HepG2 (cell line): ENCODE results near the gene S100A13. TPM values are rescaled to one million over a fixed set of nuclear protein-coding genes. Genes with fewer than 3 reads are reported as not detected.
A peak's percentile ranks its signal among the peaks of the same experiment; 100 is the strongest.

Experiments
- ARNTL ChIP-seq: sonication (generic); formaldehyde crosslinking; IDR thresholded peaks from 2 replicates; pipeline ENCODE4 v1.4.0; 2020; ENCODE audit warnings: mild to moderate bottlenecking, missing genetic modification reagents
- ATF7-NPFF ChIP-seq: sonication (generic); formaldehyde crosslinking; IDR thresholded peaks from 2 replicates; pipeline ENCODE4 v1.8.1; 2023; ENCODE audit warnings: mild to moderate bottlenecking, low read depth, missing genetic modification reagents, moderate library complexity
- ELF4 ChIP-seq: sonication (generic); formaldehyde crosslinking; IDR thresholded peaks from 2 replicates; pipeline ENCODE4 v1.5.0; 2020; ENCODE audit warnings: missing genetic modification reagents, mild to moderate bottlenecking, moderate library complexity, borderline replicate concordance
- ETV6 ChIP-seq: sonication (generic); formaldehyde crosslinking; conservative IDR thresholded peaks from 2 replicates; pipeline ENCODE4 v1.4.0; 2020; ENCODE audit warnings: missing genetic modification reagents
- FOXP1 ChIP-seq, 2 experiments: fragments of 450-650 bp in 1 of 2; IDR thresholded peaks; 2 replicates each; pipeline ENCODE4 v1.6.1; 2017 to 2018; ENCODE audit warnings: antibody characterized with exemption in 1 of 2
- GATAD1 ChIP-seq: IDR thresholded peaks from 2 replicates; pipeline ENCODE4 v1.6.1; 2016; ENCODE audit warnings: missing genetic modification reagents, missing compliant biosample characterization
- HHEX ChIP-seq: IDR thresholded peaks from 2 replicates; pipeline ENCODE4 v1.6.1; 2016; ENCODE audit warnings: control low read depth
- HNRNPH1 ChIP-seq: fragments of 200-400 bp; formaldehyde crosslinking; optimal IDR thresholded peaks from 2 replicates; pipeline ENCODE3; 2017; ENCODE audit warnings: mild to moderate bottlenecking, low read depth, low read length
- MIXL1 ChIP-seq: IDR thresholded peaks from 2 replicates; pipeline ENCODE4 v1.6.1; 2016
- NFIB ChIP-seq: sonication (generic); formaldehyde crosslinking; IDR thresholded peaks from 2 replicates; pipeline ENCODE4 v1.9.0; 2021; ENCODE audit warnings: missing genetic modification reagents, mild to moderate bottlenecking, borderline replicate concordance
- NFKB2 ChIP-seq: sonication (generic); formaldehyde crosslinking; IDR thresholded peaks from 2 replicates; pipeline ENCODE4 v1.4.0; 2020; ENCODE audit warnings: missing genetic modification reagents, borderline replicate concordance
- NR1H2 ChIP-seq: sonication (generic); formaldehyde crosslinking; IDR thresholded peaks from 2 replicates; pipeline ENCODE4 v1.8.1; 2022; ENCODE audit warnings: low read depth, missing genetic modification reagents, borderline replicate concordance
- POLR2AphosphoS2 ChIP-seq: IDR thresholded peaks from 2 replicates; pipeline ENCODE4 v1.6.1; 2011; ENCODE audit warnings: low read depth, low read length, improper control_type of control experiment
- RELA ChIP-seq: sonication (generic); formaldehyde crosslinking; IDR thresholded peaks from 2 replicates; pipeline ENCODE4 v1.4.0; 2020; ENCODE audit warnings: missing genetic modification reagents
- XRCC5 ChIP-seq: fragments of 200-400 bp; formaldehyde crosslinking; optimal IDR thresholded peaks from 2 replicates; pipeline ENCODE3; 2017; ENCODE audit warnings: mild to moderate bottlenecking, low read length
- ZNF143 ChIP-seq: sonication (generic); formaldehyde crosslinking; IDR thresholded peaks from 2 replicates; pipeline ENCODE4 v1.4.0; 2020; ENCODE audit warnings: missing genetic modification reagents
- ZNF256 ChIP-seq: sonication (generic); formaldehyde crosslinking; conservative IDR thresholded peaks from 2 replicates; pipeline ENCODE4 v1.4.0; 2020; ENCODE audit warnings: missing genetic modification reagents
- ZNF746 ChIP-seq: sonication (generic); formaldehyde crosslinking; IDR thresholded peaks from 2 replicates; pipeline ENCODE4 v1.8.0; 2022; ENCODE audit warnings: mild to moderate bottlenecking, missing genetic modification reagents
- ZNF782 ChIP-seq: sonication (generic); formaldehyde crosslinking; IDR thresholded peaks from 2 replicates; pipeline ENCODE4 v1.4.0; 2020; ENCODE audit warnings: missing genetic modification reagents, mild to moderate bottlenecking, borderline replicate concordance
- polyA plus RNA-seq, 8 experiments: library from polyadenylated mRNA; depleted of rRNA in 3 of 8; stranded (reverse) in 7 of 8; unstranded in 1 of 8; fragments of >200 nt; fragmentation: Illumina TruSeq in 4 of 8; extraction: Trizol in 4 of 8; gene quantifications; 2 replicates each; pipeline versions ENCODE4 v1.2.1 to v1.2.3, GENCODE V29; 2011 to 2016; ENCODE audit warnings: low read depth in 4 of 8, missing spikeins in 1 of 8, mixed read lengths in 1 of 8; ENCODE audit not compliant: insufficient read depth in 1 of 8
- total RNA-seq, 5 experiments: library from RNA; depleted of rRNA; stranded (reverse); fragments of >200 nt; fragmentation: Illumina TruSeq; extraction: Trizol; gene quantifications; 2 replicates each; pipeline ENCODE4 v1.2.3, GENCODE V29; 2016; ENCODE audit warnings: low read depth in 1 of 5
- TF ChIP-seq, protein P1 (sequence below): sonication (generic); formaldehyde crosslinking; IDR thresholded peaks from 2 replicates; pipeline ENCODE4 v1.4.0; 2020; ENCODE audit warnings: mild to moderate bottlenecking, missing genetic modification reagents, borderline replicate concordance
- TF ChIP-seq, protein P2 (sequence below): sonication (generic); formaldehyde crosslinking; conservative IDR thresholded peaks from 2 replicates; pipeline ENCODE4 v1.4.0; 2020; ENCODE audit warnings: missing genetic modification reagents
- TF ChIP-seq, protein P3 (sequence below): IDR thresholded peaks from 2 replicates; pipeline ENCODE4 v1.6.1; 2016; ENCODE audit warnings: mild to moderate bottlenecking
- TF ChIP-seq, protein P4 (sequence below): sonication (generic); formaldehyde crosslinking; IDR thresholded peaks from 2 replicates; pipeline ENCODE4 v1.8.0; 2022; ENCODE audit warnings: mild to moderate bottlenecking, missing genetic modification reagents, moderate library complexity

The S100A13 gene
- total and polyA plus RNA-seq, 2 of the 13 experiments (the other 11 are each of a cell fraction or from before 2014, with no cell fraction given) = 89.5 to 172 TPM

DNA sequence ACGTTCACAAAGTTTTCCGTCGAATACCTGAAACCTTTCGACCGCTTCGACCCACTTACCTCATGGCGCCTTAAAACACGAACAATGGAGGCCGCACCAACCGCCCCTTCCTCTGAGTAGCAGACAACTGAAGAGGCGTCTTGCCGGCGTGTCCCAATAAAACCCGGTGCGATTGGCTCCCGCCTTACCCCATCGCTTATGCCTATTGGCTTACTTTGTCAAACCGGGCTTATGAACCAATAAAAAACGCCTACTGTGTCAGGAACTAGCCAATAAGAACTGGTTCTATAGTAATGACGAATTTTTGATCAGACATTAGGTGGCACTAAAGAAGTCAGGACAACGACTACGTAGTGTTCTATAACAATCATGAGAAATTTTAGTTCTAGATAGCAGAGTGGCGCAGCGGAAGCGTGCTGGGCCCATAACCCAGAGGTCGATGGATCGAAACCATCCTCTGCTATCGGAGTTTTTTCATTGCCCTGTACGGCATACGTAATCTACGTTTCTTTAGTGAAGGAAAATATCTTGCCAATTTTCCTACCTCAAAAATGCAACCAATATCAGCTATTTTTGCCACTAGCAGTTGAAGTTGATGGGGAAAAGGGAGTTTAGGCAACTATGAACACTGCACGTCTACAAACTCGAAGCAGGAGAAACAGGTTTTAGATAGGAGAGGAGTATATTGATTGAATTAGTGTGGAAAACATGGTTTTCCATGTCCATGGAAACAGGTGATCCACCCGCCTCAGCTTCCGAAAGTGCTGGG is 43.7 kb upstream of the S100A13 start, which contains the start of gene ILF2 (continued):
- TF ChIP-seq HHEX (CRISPR knock-in tag) (no peak), ZNF256 (CRISPR knock-in tag) (no peak), ELF4 (CRISPR knock-in tag) (0 out of 2 replicates have a peak, but pooled peaks have one; percentile 23), ATF7-NPFF (CRISPR knock-in tag) (no peak; the same call in none of the 2 replicates), RELA (no peak), FOXP1 (IDR thresholded peaks at IDR 0.05) (no peak), FOXP1 (CRISPR knock-in tag; IDR thresholded peaks at IDR 0.05) (no peak), GATAD1 (CRISPR knock-in tag) (peak; percentile 92), ZNF143 (CRISPR knock-in tag) (peak; percentile 38; the same call in 1 of the 2 replicates), POLR2AphosphoS2 (peak; percentile 56; the same call in 1 of the 2 replicates), ZNF746 (CRISPR knock-in tag) (no peak), NFKB2 (no peak), MIXL1 (CRISPR knock-in tag) (peak; percentile 48), XRCC5 (peak; percentile 42), ARNTL (CRISPR knock-in tag) (peak; percentile 58; the same call in 1 of the 2 replicates), NR1H2 (CRISPR knock-in tag) (no peak), ETV6 (CRISPR knock-in tag) (no peak), NFIB (no peak), HNRNPH1 (no peak), ZNF782 (CRISPR knock-in tag) (0 out of 2 replicates have a peak, but pooled peaks have one; percentile 44)
- TF ChIP-seq, protein P1, sequence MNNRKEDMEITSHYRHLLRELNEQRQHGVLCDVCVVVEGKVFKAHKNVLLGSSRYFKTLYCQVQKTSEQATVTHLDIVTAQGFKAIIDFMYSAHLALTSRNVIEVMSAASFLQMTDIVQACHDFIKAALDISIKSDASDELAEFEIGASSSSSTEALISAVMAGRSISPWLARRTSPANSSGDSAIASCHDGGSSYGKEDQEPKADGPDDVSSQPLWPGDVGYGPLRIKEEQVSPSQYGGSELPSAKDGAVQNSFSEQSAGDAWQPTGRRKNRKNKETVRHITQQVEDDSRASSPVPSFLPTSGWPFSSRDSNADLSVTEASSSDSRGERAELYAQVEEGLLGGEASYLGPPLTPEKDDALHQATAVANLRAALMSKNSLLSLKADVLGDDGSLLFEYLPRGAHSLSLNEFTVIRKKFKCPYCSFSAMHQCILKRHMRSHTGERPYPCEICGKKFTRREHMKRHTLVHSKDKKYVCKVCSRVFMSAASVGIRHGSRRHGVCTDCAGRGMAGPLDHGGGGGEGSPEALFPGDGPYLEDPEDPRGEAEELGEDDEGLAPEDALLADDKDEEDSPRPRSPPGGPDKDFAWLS (CRISPR knock-in tag) = no peak
- TF ChIP-seq, protein P2, sequence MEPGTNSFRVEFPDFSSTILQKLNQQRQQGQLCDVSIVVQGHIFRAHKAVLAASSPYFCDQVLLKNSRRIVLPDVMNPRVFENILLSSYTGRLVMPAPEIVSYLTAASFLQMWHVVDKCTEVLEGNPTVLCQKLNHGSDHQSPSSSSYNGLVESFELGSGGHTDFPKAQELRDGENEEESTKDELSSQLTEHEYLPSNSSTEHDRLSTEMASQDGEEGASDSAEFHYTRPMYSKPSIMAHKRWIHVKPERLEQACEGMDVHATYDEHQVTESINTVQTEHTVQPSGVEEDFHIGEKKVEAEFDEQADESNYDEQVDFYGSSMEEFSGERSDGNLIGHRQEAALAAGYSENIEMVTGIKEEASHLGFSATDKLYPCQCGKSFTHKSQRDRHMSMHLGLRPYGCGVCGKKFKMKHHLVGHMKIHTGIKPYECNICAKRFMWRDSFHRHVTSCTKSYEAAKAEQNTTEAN (CRISPR knock-in tag) = 0 out of 2 replicates have a peak, but pooled peaks have one; percentile 29
- TF ChIP-seq, protein P3, sequence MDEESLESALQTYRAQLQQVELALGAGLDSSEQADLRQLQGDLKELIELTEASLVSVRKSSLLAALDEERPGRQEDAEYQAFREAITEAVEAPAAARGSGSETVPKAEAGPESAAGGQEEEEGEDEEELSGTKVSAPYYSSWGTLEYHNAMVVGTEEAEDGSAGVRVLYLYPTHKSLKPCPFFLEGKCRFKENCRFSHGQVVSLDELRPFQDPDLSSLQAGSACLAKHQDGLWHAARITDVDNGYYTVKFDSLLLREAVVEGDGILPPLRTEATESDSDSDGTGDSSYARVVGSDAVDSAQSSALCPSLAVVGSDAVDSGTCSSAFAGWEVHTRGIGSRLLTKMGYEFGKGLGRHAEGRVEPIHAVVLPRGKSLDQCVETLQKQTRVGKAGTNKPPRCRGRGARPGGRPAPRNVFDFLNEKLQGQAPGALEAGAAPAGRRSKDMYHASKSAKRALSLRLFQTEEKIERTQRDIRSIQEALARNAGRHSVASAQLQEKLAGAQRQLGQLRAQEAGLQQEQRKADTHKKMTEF (CRISPR knock-in tag) = peak; percentile 76; the same call in 1 of the 2 replicates
- TF ChIP-seq, protein P4, sequence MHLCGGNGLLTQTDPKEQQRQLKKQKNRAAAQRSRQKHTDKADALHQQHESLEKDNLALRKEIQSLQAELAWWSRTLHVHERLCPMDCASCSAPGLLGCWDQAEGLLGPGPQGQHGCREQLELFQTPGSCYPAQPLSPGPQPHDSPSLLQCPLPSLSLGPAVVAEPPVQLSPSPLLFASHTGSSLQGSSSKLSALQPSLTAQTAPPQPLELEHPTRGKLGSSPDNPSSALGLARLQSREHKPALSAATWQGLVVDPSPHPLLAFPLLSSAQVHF (CRISPR knock-in tag) = no peak
